Amygdala (tissue), 56 donors: ENCODE results near the gene FBXO33.

Experiments
- DNase-seq, 56 donors: peaks; one replicate each; lab custom pipeline; 2025; lab: John Stamatoyannopoulos, UW

FBXO33 gene

GRCh38 chr14:39432179-39432618 is at the start of gene FBXO33:
Gene FBXO33 (minus strand): TSS chr14:39432433. CDS start chr14:39432162, 271 bp downstream.
- peak; percentile 65 to 99 (median 95) for DNase-seq

GRCh38 chr14:39474416-39474911 is 42.2 kb upstream of the FBXO33 start:
- DNase-seq = no peak

- DNase-seq = no peak
Measured at GRCh38 chr14:39472078-39472477, 39.8 kb upstream of the FBXO33 start.

GRCh38 chr14:39469094-39469710 is 37.0 kb upstream of the FBXO33 start:
- peak in 12 of 56 donors; percentile 1 to 45 (median 11) for DNase-seq

GRCh38 chr14:39467889-39468524 is 35.8 kb upstream of the FBXO33 start:
- DNase-seq = peak in 1 of 56 donors; percentile 3

GRCh38 chr14:39459795-39460478 is 27.7 kb upstream of the FBXO33 start:
- DNase-seq = no peak

- DNase-seq = no peak
Measured at GRCh38 chr14:39456702-39457250, 24.5 kb upstream of the FBXO33 start.

- no peak for DNase-seq
Measured at GRCh38 chr14:39454906-39455539, 22.8 kb upstream of the FBXO33 start.

- DNase-seq = peak in 7 of 56 donors; percentile 17 to 48 (median 30)
Measured at GRCh38 chr14:39452680-39453079, 20.4 kb upstream of the FBXO33 start.

- no peak for DNase-seq
Measured at GRCh38 chr14:39451811-39452210, 19.6 kb upstream of the FBXO33 start.

- no peak for DNase-seq
Measured at GRCh38 chr14:39447175-39447661, 15.0 kb upstream of the FBXO33 start.

- DNase-seq = no peak
Measured at GRCh38 chr14:39446131-39446744, 14.0 kb upstream of the FBXO33 start.

- DNase-seq = no peak
Measured at GRCh38 chr14:39442293-39442692, 10.1 kb upstream of the FBXO33 start.

GRCh38 chr14:39441805-39442204 is 9.6 kb upstream of the FBXO33 start:
- no peak for DNase-seq

- DNase-seq = no peak
Measured at GRCh38 chr14:39440975-39441374, 8.7 kb upstream of the FBXO33 start.

- no peak for DNase-seq
Measured at GRCh38 chr14:39435241-39435640, 3.0 kb upstream of the FBXO33 start.

GRCh38 chr14:39434401-39434800 is 2.2 kb upstream of the FBXO33 start:
- no peak for DNase-seq

- DNase-seq = no peak
Measured at GRCh38 chr14:39433452-39433813, 1.2 kb upstream of the FBXO33 start.

- DNase-seq = peak in 53 of 56 donors; percentile 58 to 96 (median 87)
Measured at GRCh38 chr14:39432619-39433451, 602 bp upstream of the FBXO33 start.
